Measurements from ENCODE around the gene SDHAF3.

GRCh38 chr7:97116308-97116707, 1.2 kb upstream of the SDHAF3 start:
- TF ChIP-seq POLR2AphosphoS5 (IDR thresholded peaks at IDR 0.05), result no peak
- TF ChIP-seq CTCF (IDR thresholded peaks at IDR 0.05 in 8 of 11, conservative IDR thresholded peaks at IDR 0.05 in 3 of 11), result no peak
- TF ChIP-seq POLR2A (IDR thresholded peaks at IDR 0.05), result no peak
